ENCODE measurements around the gene VTA1.
A peak's percentile ranks its signal among the peaks of the same experiment; 100 is the strongest.
"Not testable (repeated sequence)": the region's sequence is repeated elsewhere in the genome, so short reads cannot be mapped to it uniquely, and the experiment has no call there.

Gene VTA1

GRCh38 chr6:142146828-142147662, at the start of gene VTA1, which contains the start of gene NMBR:
VTA1 (plus strand) TSS chr6:142147263; CDS start chr6:142147288, 25 bp downstream.
NMBR (minus strand) TSS chr6:142147122; CDS start chr6:142088658, 58,464 bp downstream.
- DNase-seq (ENCODE audit: low spot score) = peak; percentile 97

- DNase-seq (ENCODE audit: low spot score) = not testable (repeated sequence)
Observed at GRCh38 chr6:142104820-142105219, 42.2 kb upstream of the VTA1 start.

DNA sequence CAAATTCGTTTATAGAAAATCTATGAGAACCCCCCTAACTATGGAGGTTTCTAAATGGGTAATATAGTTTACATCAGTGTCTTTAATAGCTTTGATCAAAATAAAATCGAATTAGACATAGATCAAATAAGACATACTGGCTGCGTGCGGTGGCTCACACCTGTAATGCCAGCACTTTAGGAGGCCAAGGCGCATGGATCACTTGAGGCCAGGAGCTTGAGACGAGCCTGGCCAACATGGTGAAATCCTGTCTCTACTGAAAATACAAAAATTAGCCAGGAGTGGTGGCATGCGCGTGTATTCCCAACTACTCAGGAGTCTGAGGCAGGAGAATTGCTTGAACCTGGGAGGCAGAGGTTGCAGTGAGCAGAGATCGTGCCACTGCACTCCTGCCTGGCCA, 36.2 kb upstream of the VTA1 start:
- not testable (repeated sequence) for DNase-seq (ENCODE audit: low spot score)

- DNase-seq (ENCODE audit: low spot score) = peak; percentile 55
Observed at GRCh38 chr6:142112451-142113061, 34.5 kb upstream of the VTA1 start.

- no peak for DNase-seq (ENCODE audit: low spot score)
Observed at GRCh38 chr6:142117366-142117765, 29.7 kb upstream of the VTA1 start.

GRCh38 chr6:142118328-142118727, 28.7 kb upstream of the VTA1 start:
- no peak for DNase-seq (ENCODE audit: low spot score)

DNA sequence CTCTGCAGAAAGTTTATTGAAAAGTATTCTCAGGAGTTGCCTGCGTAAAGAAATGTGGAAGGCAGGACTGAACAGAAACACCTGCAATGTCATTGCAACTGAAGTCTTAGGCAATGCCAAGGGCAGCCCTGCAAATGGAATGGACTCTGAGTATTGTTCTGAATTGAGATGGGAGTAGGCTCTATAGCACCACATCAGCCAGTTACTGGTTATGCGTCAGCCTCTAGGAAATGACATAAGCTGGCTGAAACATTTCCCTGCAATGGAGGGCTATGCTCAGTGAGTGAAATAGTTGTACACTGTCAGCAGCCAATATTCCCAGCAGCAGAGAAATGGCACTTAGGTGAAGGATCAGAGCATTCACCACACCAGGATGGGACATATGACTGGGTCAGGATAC, 28.1 kb upstream of the VTA1 start:
- no peak for DNase-seq (ENCODE audit: low spot score)

DNA sequence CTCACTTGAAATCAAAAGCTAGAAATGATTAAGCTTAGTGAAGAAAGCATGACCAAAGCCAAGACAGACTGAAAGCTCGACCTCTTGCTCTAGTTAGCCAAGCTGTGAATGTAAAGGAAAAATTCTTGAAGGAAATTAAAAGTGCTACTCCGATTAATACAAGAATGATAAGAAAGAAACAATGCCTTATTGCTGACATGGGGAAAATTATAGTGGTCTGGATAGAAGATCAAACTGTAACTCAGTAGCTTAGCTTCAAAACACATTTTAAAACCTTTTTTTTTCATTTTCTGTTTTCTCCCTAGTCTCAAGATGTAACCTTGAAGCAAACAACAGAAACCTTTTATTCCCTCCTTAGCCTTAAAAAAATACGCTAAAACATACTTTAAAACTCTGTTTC, 25.7 kb upstream of the VTA1 start:
- DNase-seq (ENCODE audit: low spot score) = no peak

- DNase-seq (ENCODE audit: low spot score) = no peak
Observed at GRCh38 chr6:142130814-142131213, 16.2 kb upstream of the VTA1 start.

DNA sequence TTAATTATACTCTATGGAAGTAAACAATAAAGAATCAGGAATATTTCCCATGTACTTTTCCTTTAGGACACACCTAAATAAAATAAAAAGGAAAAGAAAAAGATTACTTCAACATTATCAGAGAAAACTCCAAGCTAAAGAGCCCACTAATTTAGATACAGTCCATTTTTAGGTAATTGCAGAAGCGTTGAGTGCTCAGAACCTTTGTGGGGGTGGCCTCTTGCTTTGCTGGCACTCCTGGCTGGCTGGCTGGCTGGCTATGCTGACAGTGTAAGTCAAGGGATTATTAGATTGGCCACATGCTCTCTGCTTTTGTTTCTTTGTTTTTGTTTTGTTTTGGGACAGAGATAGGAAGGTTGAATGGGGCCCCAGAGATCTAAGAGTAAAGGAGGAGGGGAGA, 14.4 kb upstream of the VTA1 start, which contains the start of gene GJE1:
GJE1 (plus strand) TSS at position 301 of the 400 bp plus-strand sequence. CDS start 234 bp downstream, outside the sequence.
- DNase-seq (ENCODE audit: low spot score) = no peak

DNA sequence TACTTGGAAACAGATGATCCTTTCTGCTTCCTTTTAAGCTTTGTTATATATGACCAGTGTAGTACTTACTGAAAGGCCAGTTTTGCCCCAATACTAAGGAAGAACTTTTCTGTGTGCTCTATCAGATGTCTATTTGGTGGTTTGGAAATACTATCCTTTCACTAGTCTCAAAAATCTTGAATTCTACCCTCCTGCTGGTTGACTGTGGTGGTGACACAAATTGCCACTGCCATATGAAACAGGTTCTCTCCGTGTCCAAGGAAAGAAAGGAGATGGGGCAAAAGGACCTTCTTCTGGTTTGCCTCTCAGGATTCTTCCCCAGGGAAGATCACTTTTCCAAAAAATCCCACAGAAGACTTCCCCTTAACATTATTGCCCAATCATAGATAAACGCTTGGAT, 8.2 kb upstream of the VTA1 start:
- DNase-seq (ENCODE audit: low spot score) = no peak

- not testable (repeated sequence) for DNase-seq (ENCODE audit: low spot score)
Observed at GRCh38 chr6:142141531-142141930, 5.5 kb upstream of the VTA1 start.

- DNase-seq (ENCODE audit: low spot score) = no peak
Observed at GRCh38 chr6:142152746-142153145, 5.7 kb downstream of the VTA1 start.

- DNase-seq (ENCODE audit: low spot score) = no peak
Observed at GRCh38 chr6:142153196-142153595, 6.1 kb downstream of the VTA1 start.

DNA sequence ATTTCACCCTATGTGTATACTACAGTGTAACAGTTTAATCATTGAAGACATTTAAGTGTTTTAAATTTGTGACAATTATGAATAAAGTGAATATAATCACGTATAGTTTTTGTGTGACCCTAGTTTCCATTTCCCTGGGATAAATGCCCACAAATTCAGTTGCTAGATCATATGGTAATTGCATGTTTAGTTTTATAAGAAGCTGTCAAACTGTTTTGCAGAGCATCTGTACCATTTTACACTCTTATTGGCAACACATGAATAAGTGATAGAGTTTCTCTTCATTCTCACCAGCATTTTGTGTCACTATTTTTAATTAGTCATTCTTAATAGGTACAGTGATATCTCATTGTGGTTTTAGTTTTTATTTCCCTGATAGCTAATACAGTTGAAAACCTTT, 7.3 kb downstream of the VTA1 start:
- DNase-seq (ENCODE audit: low spot score) = no peak

- no peak for DNase-seq (ENCODE audit: low spot score)
Observed at GRCh38 chr6:142155091-142155490, 8.0 kb downstream of the VTA1 start.

GRCh38 chr6:142155895-142156757, 9.1 kb downstream of the VTA1 start:
- peak; percentile 1 for DNase-seq (ENCODE audit: low spot score)

- not testable (repeated sequence) for DNase-seq (ENCODE audit: low spot score)
Observed at GRCh38 chr6:142156758-142157068, 9.7 kb downstream of the VTA1 start.

DNA sequence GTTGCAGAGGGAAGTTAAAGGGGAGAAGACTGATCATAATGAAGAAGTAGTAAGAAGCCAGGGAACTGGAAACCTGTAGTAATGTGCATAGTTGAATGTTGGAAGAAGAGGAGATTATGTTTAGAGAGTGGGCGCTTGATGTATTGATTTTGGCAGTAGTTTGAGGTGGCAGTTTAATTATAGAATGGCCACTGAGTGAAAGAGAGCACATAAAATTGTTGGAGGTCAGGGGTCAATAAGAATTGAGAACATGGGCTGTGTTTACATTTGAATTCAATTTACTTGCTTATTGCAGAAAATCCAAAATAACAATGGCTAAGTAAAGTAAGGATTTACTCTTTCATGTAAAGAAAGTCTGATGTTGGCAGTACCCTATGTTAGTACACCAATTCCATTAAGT, 15.7 kb downstream of the VTA1 start:
- no peak for DNase-seq (ENCODE audit: low spot score)

DNA sequence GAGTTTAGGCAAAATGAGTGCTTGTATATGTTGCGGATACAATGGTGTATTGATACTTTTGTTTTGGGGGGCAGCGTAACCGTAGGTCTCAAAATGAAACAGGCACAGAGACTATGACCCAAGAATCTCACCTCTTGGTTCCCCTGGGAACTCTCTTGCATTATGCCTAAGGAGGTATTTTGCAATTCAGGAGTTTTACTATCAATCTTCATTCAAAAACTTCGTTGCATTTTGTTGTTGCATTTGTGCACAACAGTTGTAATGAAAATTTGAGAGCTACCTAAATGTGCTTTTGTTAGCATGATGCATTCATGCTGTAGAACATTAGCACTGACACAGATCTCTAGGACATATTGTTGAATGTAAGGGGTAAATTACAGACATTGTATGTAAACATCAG, 18.2 kb downstream of the VTA1 start:
- DNase-seq (ENCODE audit: low spot score) = no peak

DNA sequence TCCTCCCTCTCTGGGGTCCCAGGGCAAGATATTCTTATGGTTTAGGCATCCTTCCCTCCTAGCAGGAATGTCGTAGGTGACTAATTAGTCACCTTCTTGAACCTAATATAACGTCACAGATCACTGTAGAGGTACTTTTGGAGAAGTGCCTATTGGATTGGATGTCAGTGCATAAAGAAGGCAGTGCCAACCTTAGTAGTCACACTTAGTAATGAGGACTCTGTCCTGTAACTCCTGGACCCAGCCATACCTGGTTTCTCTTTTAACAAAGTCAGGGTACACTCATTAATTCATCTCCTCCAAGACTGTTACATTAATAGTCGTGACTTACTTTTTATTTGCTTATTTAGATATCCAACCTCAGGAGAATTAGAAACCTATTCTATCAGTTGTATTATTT, 20.0 kb downstream of the VTA1 start:
- no peak for DNase-seq (ENCODE audit: low spot score)

GRCh38 chr6:142167486-142167885, 20.4 kb downstream of the VTA1 start:
- DNase-seq (ENCODE audit: low spot score) = no peak

DNA sequence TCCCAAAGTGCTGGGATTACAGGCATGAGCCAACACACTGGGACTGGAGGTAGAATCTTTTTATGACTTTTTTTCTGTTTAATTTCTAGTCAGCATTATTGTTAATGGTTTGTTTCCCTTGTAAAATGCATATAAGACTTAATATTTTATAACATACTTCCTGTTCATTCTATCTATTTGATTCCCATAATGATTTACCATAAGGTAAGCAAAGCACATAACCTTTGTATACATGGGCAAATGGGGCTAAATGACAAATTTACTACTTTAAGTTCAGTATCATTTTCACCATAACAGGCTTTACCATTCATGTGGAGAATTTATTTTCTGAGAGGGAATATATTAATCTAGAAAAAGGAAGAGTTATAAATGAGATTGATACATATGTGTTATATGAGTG, 24.3 kb downstream of the VTA1 start:
- DNase-seq (ENCODE audit: low spot score) = no peak
